A673 (cell line): ENCODE data around the gene MAOB. TPM values are rescaled to one million over a fixed set of nuclear protein-coding genes. Genes with fewer than 3 reads are reported as not detected.

ENCODE experiments used
- BruUV-seq: library from RNA; stranded (reverse); fragments of 400-500 nt; replicated peaks from 2 replicates; lab custom pipeline; 2021; lab: Mats Ljungman, UMichigan
- CTCF ChIA-PET: fragments of 300-600 bp; sonication (Branson Sonifier 250); formaldehyde crosslinking; loops from one replicate; lab custom pipeline; 2022; ENCODE audit warnings: antibody characterized with exemption; lab: Charles Lee
- POLR2A ChIA-PET: fragments of 300-600 bp; sonication (Branson Sonifier 250); formaldehyde crosslinking; loops from one replicate; lab custom pipeline; 2022; ENCODE audit warnings: antibody characterized with exemption; ENCODE audit not compliant: low non-redundant PET; lab: Charles Lee
- DNase-seq: peaks from one replicate; pipeline ENCODE4 v3.0.0-alpha.2; 2015; ENCODE audit warnings: low spot score
- H3K27ac ChIP-seq: fragments of 200-600 bp; sonication (generic); 2 replicates; pipeline ENCODE4 v1.5.1; 2016; ENCODE audit warnings: mixed run types, low read depth, mild to moderate bottlenecking, mixed read lengths, antibody characterized with exemption, low read length; ENCODE audit not compliant: poor library complexity, severe bottlenecking
- H3K27me3 ChIP-seq: fragments of 200-600 bp; sonication (generic); replicated peaks from 2 replicates; pipeline ENCODE4 v1.6.1; 2017; ENCODE audit warnings: mixed run types, low read depth, mild to moderate bottlenecking, mixed read lengths, antibody characterized with exemption, low read length; ENCODE audit not compliant: insufficient read depth, poor library complexity
- H3K36me3 ChIP-seq: fragments of 200-600 bp; sonication (generic); 2 replicates; pipeline ENCODE4 v1.6.1; 2016; ENCODE audit warnings: mixed run types, mild to moderate bottlenecking, mixed read lengths, antibody characterized with exemption, low read length; ENCODE audit not compliant: insufficient read depth, poor library complexity, severe bottlenecking
- H3K4me1 ChIP-seq: fragments of 200-600 bp; sonication (generic); 2 replicates; pipeline ENCODE4 v1.6.1; 2017; ENCODE audit warnings: mixed run types, mild to moderate bottlenecking, mixed read lengths, antibody characterized with exemption, low read length; ENCODE audit not compliant: insufficient read depth, poor library complexity, severe bottlenecking
- H3K4me3 ChIP-seq: fragments of 200-600 bp; sonication (generic); 2 replicates; pipeline ENCODE4 v1.5.1; 2016; ENCODE audit warnings: low read depth, mixed run types, mild to moderate bottlenecking, mixed read lengths, low read length; ENCODE audit not compliant: poor library complexity, severe bottlenecking
- H3K9me3 ChIP-seq: fragments of 200-600 bp; sonication (generic); 2 replicates; pipeline ENCODE4 v1.6.1; 2016; ENCODE audit warnings: mixed run types, low read depth, mild to moderate bottlenecking, mixed read lengths, antibody characterized with exemption, low read length; ENCODE audit not compliant: poor library complexity, severe bottlenecking
- EZH2 ChIP-seq: fragments of 200-600 bp; sonication (generic); IDR thresholded peaks from 2 replicates; pipeline ENCODE4 v1.6.1; 2017; ENCODE audit warnings: borderline replicate concordance, low read depth, mild to moderate bottlenecking, mixed read lengths, antibody characterized with exemption, low read length; ENCODE audit not compliant: poor library complexity, severe bottlenecking
- intact Hi-C: fragments of 100-400 bp; cut with micrococcal nuclease; formaldehyde crosslinking; loops from one replicate; pipeline ENCODE4 v1.10.0; 2022; ENCODE audit not compliant: unreplicated experiment
- total RNA-seq: library from RNA; stranded (reverse); gene quantifications from 2 replicates; pipeline ENCODE4 v1.2.3, GENCODE V29; 2021
- TF ChIP-seq, protein P1 (sequence below): fragments of 300-800, 200-600 bp; sonication (generic); conservative IDR thresholded peaks from 2 replicates; pipeline ENCODE4 v1.5.1; 2017; ENCODE audit warnings: low read depth, mild to moderate bottlenecking, antibody characterized with exemption, low read length, moderate library complexity, mixed read lengths

The MAOB gene
- total RNA-seq, 1 experiment from 2014 or later, result not detected

GRCh38 chrX:43897290-43897689 lies 15.0 kb upstream of the MAOB start:
- BruUV-seq, result no TSS peak
- Histone ChIP-seq H3K36me3 (no peaks in the 10 kb centered on the region), H3K4me3 (no peak overlapping the region), H3K4me1 (no peaks in the 10 kb centered on the region), H3K9me3 (no peaks in the 10 kb centered on the region), H3K27ac (no peak overlapping the region), H3K27me3 (peaks cover 10% of the 10 kb centered on the region)
- intact Hi-C loops, result no loop called here
- ChIA-PET CTCF (no interaction called here), POLR2A (no interaction called here)
- no peak for TF ChIP-seq EZH2
- TF ChIP-seq, protein P1, sequence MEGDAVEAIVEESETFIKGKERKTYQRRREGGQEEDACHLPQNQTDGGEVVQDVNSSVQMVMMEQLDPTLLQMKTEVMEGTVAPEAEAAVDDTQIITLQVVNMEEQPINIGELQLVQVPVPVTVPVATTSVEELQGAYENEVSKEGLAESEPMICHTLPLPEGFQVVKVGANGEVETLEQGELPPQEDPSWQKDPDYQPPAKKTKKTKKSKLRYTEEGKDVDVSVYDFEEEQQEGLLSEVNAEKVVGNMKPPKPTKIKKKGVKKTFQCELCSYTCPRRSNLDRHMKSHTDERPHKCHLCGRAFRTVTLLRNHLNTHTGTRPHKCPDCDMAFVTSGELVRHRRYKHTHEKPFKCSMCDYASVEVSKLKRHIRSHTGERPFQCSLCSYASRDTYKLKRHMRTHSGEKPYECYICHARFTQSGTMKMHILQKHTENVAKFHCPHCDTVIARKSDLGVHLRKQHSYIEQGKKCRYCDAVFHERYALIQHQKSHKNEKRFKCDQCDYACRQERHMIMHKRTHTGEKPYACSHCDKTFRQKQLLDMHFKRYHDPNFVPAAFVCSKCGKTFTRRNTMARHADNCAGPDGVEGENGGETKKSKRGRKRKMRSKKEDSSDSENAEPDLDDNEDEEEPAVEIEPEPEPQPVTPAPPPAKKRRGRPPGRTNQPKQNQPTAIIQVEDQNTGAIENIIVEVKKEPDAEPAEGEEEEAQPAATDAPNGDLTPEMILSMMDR, result no peak
- no peak for DNase-seq

- ChIA-PET POLR2A (no interaction called here), CTCF (no interaction called here)
- no peaks in the 10 kb centered on the region for H3K27me3 ChIP-seq
- H3K4me1 ChIP-seq, result no peaks in the 10 kb centered on the region
- no peaks in the 10 kb centered on the region for H3K36me3 ChIP-seq
- H3K9me3 ChIP-seq, result peaks cover 13% of the 10 kb centered on the region
- H3K27ac ChIP-seq, result no peak overlapping the region
- TF ChIP-seq, protein P1, result no peak
- no peak for TF ChIP-seq EZH2
- intact Hi-C loops, result no loop called here
- no peak for DNase-seq
- H3K4me3 ChIP-seq, result no peak overlapping the region
- no TSS peak for BruUV-seq
Observed at GRCh38 chrX:43892336-43892870, 10.2 kb upstream of the MAOB start.

DNA sequence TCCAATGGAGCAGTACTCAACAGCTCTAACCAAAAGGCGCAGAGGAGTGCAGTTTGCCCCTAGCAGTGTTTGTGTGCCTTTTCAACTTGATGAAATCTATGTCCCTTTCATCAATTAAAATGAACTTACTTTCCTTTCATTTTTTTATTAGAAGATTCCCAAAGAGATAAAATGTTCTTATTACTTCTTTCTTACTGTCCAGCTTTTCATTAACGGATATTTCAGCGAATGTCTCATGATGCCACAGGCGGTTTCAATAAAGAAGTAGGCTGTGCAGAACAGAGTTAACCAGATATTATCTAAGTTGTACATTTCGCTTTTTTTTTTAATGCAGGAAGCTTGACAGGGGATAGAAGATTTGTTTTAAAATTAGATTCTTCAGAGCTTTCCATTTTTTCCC lies 3.4 kb upstream of the MAOB start:
- H3K4me3 ChIP-seq, result no peak overlapping the region
- ChIA-PET CTCF (no interaction called here), POLR2A (no interaction called here)
- no peaks in the 10 kb centered on the region for H3K36me3 ChIP-seq
- H3K9me3 ChIP-seq, result peaks cover 13% of the 10 kb centered on the region
- DNase-seq, result no peak
- BruUV-seq, result no TSS peak
- TF ChIP-seq EZH2, result no peak
- TF ChIP-seq, protein P1, result no peak
- no peak overlapping the region for H3K27ac ChIP-seq
- intact Hi-C loops, result no loop called here
- H3K4me1 ChIP-seq, result no peaks in the 10 kb centered on the region
- H3K27me3 ChIP-seq, result peaks cover 7% of the 10 kb centered on the region
